Natural killer cell treated with Interleukin-12 subunit alpha and Interleukin-12 subunit beta and Interleukin-15 and Interleukin-18, amount 100 ng/mL, for 72 hours (primary cell): Measurements from ENCODE around the gene ARHGEF6. TPM values are rescaled to one million over a fixed set of nuclear protein-coding genes. Genes with fewer than 3 reads are reported as not detected.
A peak's percentile ranks its signal among the peaks of the same experiment; 100 is the strongest.
"Not testable (repeated sequence)": the region's sequence is repeated elsewhere in the genome, so short reads cannot be mapped to it uniquely, and the experiment has no call there.

Experiments used
- ATAC-seq, 2 donors: fragments of 150-1000 bp; cut with Tn5 transposase in 1 of 2; sonication (Bioruptor Pico), chemical (Tn5 transposase) in 1 of 2; 2 replicates each; pipeline ENCODE4 v1.10.0; 2021
- DNase-seq: peaks from one replicate; pipeline ENCODE4 v3.0.0; 2022; ENCODE audit warnings: low spot score
- H3K27ac Mint-ChIP-seq, 2 donors: 1 replicate in 1 of 2; 2 replicates in 1 of 2; pipeline ENCODE4 v1.8.0; 2022; ENCODE audit warnings: mixed read lengths in 2 of 2, mild to moderate bottlenecking in 1 of 2, moderate library complexity in 1 of 2
- H3K27me3 Mint-ChIP-seq, 2 donors: 1 replicate in 1 of 2; 2 replicates in 1 of 2; pipeline ENCODE4 v1.8.0; 2022; ENCODE audit warnings: mixed read lengths in 2 of 2
- H3K36me3 Mint-ChIP-seq: one replicate; pipeline ENCODE4 v1.8.0; 2022; ENCODE audit warnings: mixed read lengths
- H3K4me1 Mint-ChIP-seq, 2 donors: 1 replicate in 1 of 2; 2 replicates in 1 of 2; pipeline ENCODE4 v1.8.0; 2022; ENCODE audit warnings: low read depth in 2 of 2, mixed read lengths in 2 of 2, mild to moderate bottlenecking in 1 of 2
- H3K4me3 Mint-ChIP-seq: one replicate; pipeline ENCODE4 v1.8.0; 2022; ENCODE audit warnings: mixed read lengths
- H3K9me3 Mint-ChIP-seq: 2 replicates; pipeline ENCODE4 v1.8.0; 2022; ENCODE audit warnings: mixed read lengths
- total RNA-seq, 2 donors: library from RNA; stranded (reverse); gene quantifications; one replicate each; pipeline ENCODE4 v1.2.3, GENCODE V29; 2022

The ARHGEF6 gene, protein sequence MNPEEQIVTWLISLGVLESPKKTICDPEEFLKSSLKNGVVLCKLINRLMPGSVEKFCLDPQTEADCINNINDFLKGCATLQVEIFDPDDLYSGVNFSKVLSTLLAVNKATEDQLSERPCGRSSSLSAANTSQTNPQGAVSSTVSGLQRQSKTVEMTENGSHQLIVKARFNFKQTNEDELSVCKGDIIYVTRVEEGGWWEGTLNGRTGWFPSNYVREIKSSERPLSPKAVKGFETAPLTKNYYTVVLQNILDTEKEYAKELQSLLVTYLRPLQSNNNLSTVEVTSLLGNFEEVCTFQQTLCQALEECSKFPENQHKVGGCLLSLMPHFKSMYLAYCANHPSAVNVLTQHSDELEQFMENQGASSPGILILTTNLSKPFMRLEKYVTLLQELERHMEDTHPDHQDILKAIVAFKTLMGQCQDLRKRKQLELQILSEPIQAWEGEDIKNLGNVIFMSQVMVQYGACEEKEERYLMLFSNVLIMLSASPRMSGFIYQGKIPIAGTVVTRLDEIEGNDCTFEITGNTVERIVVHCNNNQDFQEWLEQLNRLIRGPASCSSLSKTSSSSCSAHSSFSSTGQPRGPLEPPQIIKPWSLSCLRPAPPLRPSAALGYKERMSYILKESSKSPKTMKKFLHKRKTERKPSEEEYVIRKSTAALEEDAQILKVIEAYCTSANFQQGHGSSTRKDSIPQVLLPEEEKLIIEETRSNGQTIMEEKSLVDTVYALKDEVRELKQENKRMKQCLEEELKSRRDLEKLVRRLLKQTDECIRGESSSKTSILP
- total RNA-seq, result 10 to 100 TPM; 45.8 to 50.2 TPM

DNA sequence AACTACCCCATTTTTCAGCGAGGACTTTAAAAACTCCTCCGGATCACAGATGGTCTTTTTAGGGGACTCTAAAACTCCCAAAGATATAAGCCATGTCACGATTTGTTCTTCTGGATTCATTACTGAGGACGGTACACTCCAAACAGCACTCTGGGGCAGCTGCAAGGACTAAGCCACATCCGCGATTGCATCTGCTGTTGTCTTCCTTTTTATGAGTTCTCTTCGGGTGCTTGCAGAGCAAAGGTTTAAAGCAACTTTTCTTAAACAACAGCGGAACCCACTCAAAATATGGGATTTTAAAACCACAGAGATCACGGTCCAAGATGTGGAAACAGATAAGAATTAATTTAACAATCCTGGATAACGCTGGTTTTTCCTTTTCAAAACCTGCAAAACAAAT, at the start of gene ARHGEF6:
TSS of gene ARHGEF6 (minus strand) at position 170 of the 400 bp plus-strand sequence. CDS start at position 120, 50 bp downstream.
- ATAC-seq (peak; percentile 75 to 79), DNase-seq (no peak)
- Mint-ChIP-seq H3K4me1 (peaks cover 19 to 48% of the 10 kb centered on the region in 2 donors), H3K27me3 (peaks cover 0 to 5% of the 10 kb centered on the region in 2 donors), H3K4me3 (peak within 1 kb of the TSS; percentile 94), H3K9me3 (no peaks in the 10 kb centered on the region), H3K27ac (peak within 1 kb of the TSS; percentile 88 to 94), H3K36me3 (peaks cover 9% of the 10 kb centered on the region)

DNA sequence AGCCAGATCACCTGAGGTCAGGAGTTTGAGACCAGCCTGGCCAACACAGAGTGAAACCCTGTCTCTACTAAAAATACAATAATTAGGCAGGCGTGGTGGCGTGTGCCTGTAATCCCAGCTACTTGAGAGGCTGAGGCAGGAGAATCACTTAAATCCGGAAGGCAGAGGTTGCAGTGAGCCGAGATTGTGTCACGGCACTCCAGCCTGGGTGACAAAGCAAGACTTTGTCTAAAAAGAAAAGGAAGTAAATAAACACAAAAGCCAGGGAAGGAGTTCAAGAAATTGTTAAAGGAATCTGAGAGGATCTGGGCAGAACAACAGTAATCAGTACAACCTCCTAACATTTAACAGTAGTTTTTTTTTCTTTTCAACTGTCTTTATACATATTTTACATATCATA, 48.7 kb upstream of the ARHGEF6 start:
- ATAC-seq, result no peak
- H3K27ac Mint-ChIP-seq, result no peak overlapping the region
- no peak for DNase-seq
- H3K4me1 Mint-ChIP-seq, result no peaks in the 10 kb centered on the region
- no peaks in the 10 kb centered on the region for H3K36me3 Mint-ChIP-seq
- no peaks in the 10 kb centered on the region for H3K9me3 Mint-ChIP-seq
- no peaks in the 10 kb centered on the region for H3K27me3 Mint-ChIP-seq
- no peak overlapping the region for H3K4me3 Mint-ChIP-seq

DNA sequence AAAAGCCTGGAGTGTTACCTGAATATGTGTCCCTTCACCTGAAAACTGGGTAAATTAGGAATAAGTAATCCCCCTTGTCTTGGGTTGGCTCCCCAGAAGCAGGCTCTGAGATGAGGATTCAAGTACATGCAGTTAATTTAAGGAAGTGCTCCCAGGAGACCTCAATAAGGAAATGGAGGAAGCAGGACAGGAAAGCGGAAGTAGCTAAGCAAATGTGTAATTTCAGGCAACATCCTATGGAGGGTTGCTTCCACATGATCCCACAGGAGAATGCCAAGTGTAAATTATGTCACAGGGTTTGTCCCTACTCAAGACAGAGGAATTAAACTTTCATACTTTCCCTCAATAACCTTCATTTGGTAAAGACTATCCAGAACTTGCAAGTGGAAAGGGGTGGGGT, 48.1 kb upstream of the ARHGEF6 start:
- ATAC-seq (no peak), DNase-seq (no peak)
- Mint-ChIP-seq H3K27ac (no peak overlapping the region), H3K27me3 (no peaks in the 10 kb centered on the region), H3K36me3 (no peaks in the 10 kb centered on the region), H3K4me1 (no peaks in the 10 kb centered on the region), H3K9me3 (no peaks in the 10 kb centered on the region), H3K4me3 (no peak overlapping the region)

DNA sequence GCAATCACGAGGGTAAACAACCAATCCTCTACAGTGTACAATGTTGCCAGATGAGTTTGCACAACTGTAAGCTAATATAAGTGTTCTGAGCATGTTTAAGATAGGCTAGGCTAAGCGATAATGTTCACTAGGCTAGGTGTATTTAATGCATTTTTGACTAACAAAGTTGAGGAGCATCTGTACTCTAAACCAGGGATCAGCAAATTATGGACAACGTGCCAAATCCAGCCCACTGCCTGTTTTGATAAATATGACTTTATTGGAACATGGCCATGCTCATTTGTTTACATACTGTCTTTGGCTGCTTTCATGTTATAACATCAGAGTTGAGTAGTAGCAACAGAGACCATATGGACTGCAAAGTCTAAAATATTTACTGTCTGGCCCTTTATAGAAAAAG, 46.3 kb upstream of the ARHGEF6 start:
- DNase-seq, result no peak
- Mint-ChIP-seq H3K36me3 (no peaks in the 10 kb centered on the region), H3K4me3 (no peak overlapping the region), H3K27me3 (no peaks in the 10 kb centered on the region), H3K4me1 (no peaks in the 10 kb centered on the region), H3K27ac (no peak overlapping the region), H3K9me3 (no peaks in the 10 kb centered on the region)
- ATAC-seq, result no peak

DNA sequence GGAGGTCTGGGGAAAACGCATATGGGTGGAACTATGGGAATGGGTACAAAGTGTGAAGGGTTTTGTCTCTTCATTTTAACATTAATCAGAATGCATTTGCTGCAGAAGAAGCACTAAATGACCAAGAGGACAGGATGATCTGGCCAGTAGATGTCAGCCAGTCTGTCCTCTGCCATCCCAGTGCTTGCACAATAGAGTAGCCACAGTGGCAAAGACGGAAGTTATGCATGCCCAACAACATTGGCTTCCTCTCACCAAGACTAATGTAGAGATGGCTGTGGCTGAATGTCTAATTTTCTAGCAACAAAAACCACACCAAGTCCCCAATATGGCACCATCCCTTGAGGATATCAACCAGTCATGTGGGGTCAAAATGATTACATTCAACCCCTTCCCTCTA, 45.0 kb upstream of the ARHGEF6 start:
- no peak overlapping the region for H3K27ac Mint-ChIP-seq
- H3K36me3 Mint-ChIP-seq, result no peaks in the 10 kb centered on the region
- DNase-seq (no peak), ATAC-seq (no peak)
- no peak overlapping the region for H3K4me3 Mint-ChIP-seq
- no peaks in the 10 kb centered on the region for H3K4me1 Mint-ChIP-seq
- H3K9me3 Mint-ChIP-seq, result no peaks in the 10 kb centered on the region
- H3K27me3 Mint-ChIP-seq, result peaks cover 0 to 2% of the 10 kb centered on the region in 2 donors

DNA sequence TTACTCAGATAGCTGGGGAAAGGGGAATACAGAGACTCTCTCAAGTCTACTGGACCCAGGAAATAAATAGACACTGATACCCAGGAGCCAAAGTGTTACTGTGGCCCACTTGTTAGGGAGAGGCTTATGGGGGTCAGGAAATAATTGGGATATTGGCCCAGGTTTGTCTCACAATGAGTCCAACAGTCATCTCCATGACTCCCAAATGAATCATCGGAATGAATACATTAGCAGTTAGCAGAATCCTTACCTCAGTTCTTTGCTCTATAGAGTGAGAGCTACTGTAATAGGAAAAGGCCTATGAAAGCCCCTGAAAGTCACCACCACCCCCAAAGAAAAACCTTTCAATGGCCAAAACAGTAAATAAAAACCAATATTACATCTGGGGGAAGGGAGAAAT, 42.4 kb upstream of the ARHGEF6 start:
- H3K36me3 Mint-ChIP-seq, result no peaks in the 10 kb centered on the region
- peaks cover 0 to 5% of the 10 kb centered on the region in 2 donors for H3K27me3 Mint-ChIP-seq
- DNase-seq (no peak), ATAC-seq (no peak)
- H3K4me3 Mint-ChIP-seq, result no peak overlapping the region
- H3K27ac Mint-ChIP-seq, result no peak overlapping the region
- H3K9me3 Mint-ChIP-seq, result no peaks in the 10 kb centered on the region
- no peaks in the 10 kb centered on the region for H3K4me1 Mint-ChIP-seq

DNA sequence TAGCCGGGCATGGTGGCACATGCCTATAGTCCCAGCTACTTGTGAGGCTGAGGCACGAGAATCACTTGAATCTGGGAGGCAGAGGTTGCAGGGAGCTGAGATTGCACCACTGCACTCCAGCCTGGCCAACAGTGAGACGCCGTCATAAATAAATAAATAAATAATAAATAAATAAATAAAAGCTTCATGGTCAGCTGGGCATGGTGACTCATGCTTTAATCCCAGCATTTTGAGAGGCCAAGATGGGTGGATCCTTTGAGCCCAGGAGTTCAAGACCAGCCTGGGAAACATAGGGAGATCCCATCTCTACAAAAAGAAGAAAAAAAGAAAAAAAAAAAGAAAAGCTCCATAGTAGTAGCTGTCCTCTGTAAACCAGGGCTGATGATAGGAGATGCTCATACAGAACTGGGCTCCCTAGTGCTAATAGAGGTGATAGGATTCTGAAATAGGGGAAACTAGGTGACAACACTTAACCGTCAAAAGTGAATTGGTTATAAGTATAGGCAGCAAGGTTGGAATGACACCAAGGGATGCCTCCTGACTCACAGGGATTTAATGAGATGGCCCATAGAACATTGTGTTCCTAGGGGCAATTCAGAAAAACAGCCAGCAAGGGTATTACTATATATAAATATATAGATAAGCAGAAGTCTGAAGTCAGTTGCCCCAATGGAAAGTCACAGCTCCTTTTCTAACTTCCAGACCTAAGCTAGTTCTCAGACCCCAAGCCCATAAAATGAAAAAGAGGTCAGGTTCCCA, 41.8 kb upstream of the ARHGEF6 start:
- H3K27ac Mint-ChIP-seq, result no peak overlapping the region
- no peaks in the 10 kb centered on the region for H3K9me3 Mint-ChIP-seq
- no peaks in the 10 kb centered on the region for H3K4me1 Mint-ChIP-seq
- H3K4me3 Mint-ChIP-seq, result no peak overlapping the region
- ATAC-seq (no peak), DNase-seq (no peak)
- peaks cover 0 to 5% of the 10 kb centered on the region in 2 donors for H3K27me3 Mint-ChIP-seq
- H3K36me3 Mint-ChIP-seq, result no peaks in the 10 kb centered on the region

DNA sequence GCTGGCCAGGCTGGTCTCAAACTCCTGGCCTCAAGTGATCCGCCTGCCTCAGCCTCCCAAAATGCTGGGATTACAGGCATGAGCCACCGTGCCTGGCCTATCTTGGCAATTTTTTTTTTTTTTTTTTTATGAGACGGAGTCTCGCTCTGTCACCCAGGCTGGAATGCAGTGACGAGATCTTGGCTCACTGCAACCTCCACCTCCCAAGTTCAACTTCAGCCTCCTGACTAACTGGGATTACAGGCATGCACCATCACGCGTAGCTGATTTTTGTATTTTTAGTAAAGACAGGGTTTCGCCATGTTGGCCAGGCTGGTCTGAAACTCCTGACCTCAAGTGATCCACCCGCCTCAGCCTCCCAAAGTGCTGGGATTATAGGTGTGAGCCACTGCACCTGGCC, 39.0 kb upstream of the ARHGEF6 start:
- ATAC-seq, H3K27ac Mint-ChIP-seq, H3K4me1 Mint-ChIP-seq: not testable (repeated sequence)

DNA sequence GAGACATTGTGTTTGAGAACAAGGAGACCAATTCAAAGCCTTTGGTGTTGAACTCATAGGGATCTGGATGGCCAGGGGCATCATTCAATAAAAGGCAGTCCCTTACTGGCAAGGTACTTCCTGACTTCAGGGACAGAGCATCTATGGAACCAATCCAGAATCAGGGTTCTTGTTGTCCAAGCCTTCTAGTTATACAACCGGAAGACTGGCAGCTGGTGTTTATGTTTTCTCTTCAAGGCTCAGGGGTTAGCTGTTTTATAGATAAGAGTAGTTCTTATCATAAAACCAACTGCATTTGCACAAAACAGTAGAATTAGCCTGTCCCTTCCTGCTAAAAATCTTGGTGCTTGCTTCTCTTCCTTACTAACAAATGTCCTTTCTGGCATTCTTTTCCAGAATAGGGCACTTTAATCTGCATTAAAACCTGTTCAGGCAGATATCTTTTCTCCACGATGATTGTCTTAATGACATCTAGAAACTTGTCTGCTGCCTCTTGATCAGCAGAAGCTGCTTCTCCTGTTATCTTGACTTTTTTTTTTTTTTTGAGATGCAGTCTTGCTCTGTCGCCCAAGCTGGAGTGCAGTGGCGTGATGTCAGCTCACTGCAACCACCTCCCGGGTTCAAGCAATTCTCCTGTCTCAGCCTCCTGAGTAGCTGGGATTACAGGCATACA, 38.4 kb upstream of the ARHGEF6 start:
- peaks cover 0 to 5% of the 10 kb centered on the region in 2 donors for H3K27me3 Mint-ChIP-seq

More for the DNA sequence above, 39.0 kb upstream of the ARHGEF6 start:
- H3K36me3 Mint-ChIP-seq, H3K4me3 Mint-ChIP-seq, DNase-seq, H3K9me3 Mint-ChIP-seq, H3K27me3 Mint-ChIP-seq: not testable (repeated sequence)

DNA sequence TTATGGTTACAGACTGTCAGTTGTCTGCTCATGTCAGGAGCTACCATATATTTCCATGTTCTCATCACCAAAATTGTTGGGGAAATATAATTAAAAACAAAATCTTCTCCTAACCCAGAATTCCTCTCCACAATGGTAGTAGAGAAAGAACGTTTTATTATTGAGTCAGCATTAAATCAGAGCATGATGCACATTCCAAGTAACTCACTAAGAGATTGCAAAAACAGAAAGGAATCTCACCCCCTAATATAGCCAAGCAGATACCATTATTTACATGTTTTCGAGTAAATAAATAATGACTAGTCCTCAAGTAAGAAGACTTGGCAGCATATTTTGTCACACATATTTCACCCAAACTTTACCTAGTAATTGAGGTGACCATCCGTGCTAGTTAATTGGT, 36.2 kb upstream of the ARHGEF6 start:
- H3K4me1 Mint-ChIP-seq, result peaks cover 0 to 5% of the 10 kb centered on the region in 2 donors
- no peak overlapping the region for H3K27ac Mint-ChIP-seq
- no peaks in the 10 kb centered on the region for H3K36me3 Mint-ChIP-seq
- DNase-seq, result no peak
- no peaks in the 10 kb centered on the region for H3K9me3 Mint-ChIP-seq
- H3K27me3 Mint-ChIP-seq, result peaks cover 0 to 8% of the 10 kb centered on the region in 2 donors
- no peak for ATAC-seq
- H3K4me3 Mint-ChIP-seq, result no peak overlapping the region

More for the DNA sequence above, 38.4 kb upstream of the ARHGEF6 start:
- H3K4me3 Mint-ChIP-seq, result no peak overlapping the region
- no peak overlapping the region for H3K27ac Mint-ChIP-seq
- H3K9me3 Mint-ChIP-seq, result no peaks in the 10 kb centered on the region
- H3K4me1 Mint-ChIP-seq, result no peaks in the 10 kb centered on the region
- ATAC-seq (no peak), DNase-seq (no peak)
- H3K36me3 Mint-ChIP-seq, result no peaks in the 10 kb centered on the region

DNA sequence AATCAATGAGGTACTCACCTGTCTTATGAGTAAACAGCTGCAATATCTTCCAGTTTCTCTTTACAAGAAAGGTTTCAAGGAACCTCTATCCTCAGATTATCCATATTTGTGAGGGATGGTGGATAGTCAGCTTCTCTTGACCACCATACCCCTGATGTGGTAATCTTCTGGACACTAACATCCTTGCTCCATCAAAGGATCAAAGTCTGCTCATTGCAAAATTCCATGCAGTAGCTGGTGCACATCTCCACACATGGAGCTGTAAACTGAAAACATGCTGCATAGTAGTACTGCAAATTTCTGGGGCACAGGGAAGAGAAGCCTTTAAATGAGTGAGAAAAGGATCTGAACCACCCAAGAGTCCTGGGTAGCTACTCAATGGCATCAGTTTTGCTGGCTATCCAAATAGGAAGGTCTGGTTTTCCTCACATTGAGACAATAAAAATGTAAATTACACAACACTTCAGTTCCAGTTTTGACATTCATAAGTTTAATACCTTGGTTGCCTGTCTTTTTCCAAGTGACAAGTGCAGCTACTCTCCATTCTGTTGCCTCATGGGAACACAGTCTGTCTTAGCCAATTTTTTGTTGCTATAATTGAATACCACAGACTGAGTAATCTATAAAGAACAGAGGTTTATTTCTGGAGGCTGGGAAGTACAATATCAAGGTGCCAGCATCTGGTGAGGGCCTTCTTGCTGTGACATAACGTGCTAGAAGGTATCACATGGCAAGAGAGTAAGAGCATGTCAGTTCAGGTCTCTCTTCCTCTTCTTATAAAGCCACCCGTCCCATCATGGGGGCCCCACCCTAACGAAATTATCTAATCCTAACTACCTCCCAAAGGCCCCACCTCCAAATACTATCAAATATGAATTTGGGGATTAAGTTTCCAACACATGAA, 34.4 kb upstream of the ARHGEF6 start:
- ATAC-seq (no peak), DNase-seq (no peak)
- no peak overlapping the region for H3K27ac Mint-ChIP-seq
- H3K36me3 Mint-ChIP-seq, result no peaks in the 10 kb centered on the region
- peaks cover 0 to 6% of the 10 kb centered on the region in 2 donors for H3K27me3 Mint-ChIP-seq
- no peaks in the 10 kb centered on the region for H3K9me3 Mint-ChIP-seq
- H3K4me3 Mint-ChIP-seq, result no peak overlapping the region
- peaks cover 4 to 12% of the 10 kb centered on the region in 2 donors for H3K4me1 Mint-ChIP-seq

DNA sequence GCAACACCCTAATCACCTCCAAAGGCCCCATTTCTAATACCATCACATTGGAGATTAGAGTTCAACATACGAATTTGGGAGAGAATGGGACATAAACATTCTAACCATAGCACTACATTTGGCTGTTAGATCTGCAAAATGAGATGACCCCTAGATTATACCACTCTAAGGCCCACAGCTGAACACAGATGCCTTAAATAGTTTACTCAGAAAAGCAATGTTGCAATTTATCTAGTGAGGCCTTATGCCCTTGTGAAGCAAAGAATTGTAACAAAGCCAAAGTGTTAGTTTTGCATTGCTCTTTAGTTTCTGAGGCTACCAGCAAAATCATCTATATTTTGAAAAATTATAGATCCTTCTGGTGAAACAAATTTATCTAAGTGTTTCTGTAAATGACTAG, 31.6 kb upstream of the ARHGEF6 start:
- Mint-ChIP-seq H3K27ac (no peak overlapping the region), H3K36me3 (no peaks in the 10 kb centered on the region), H3K4me3 (no peak overlapping the region), H3K4me1 (peaks cover 4 to 12% of the 10 kb centered on the region in 2 donors), H3K27me3 (peaks cover 0 to 3% of the 10 kb centered on the region in 2 donors), H3K9me3 (no peaks in the 10 kb centered on the region)
- ATAC-seq (no peak), DNase-seq (no peak)
